IMR-90 (cell line): ENCODE measurements around the gene PAN3. TPM values are rescaled to one million over a fixed set of nuclear protein-coding genes. Genes with fewer than 3 reads are reported as not detected.

Experiments used
- ATAC-seq: fragments of 200-7000 bp; cut with Tn5 transposase; 2 replicates; pipeline ENCODE4 v1.9.1; 2020; ENCODE audit warnings: low read depth, mild to moderate bottlenecking, moderate library complexity
- BruUV-seq: library from RNA; stranded (reverse); fragments of 400-500 nt; replicated peaks from 2 replicates; lab custom pipeline; 2021; lab: Mats Ljungman, UMichigan
- CTCF ChIA-PET: fragments of 300-600 bp; formaldehyde crosslinking; extraction: SDS; loops from one replicate; lab custom pipeline; 2021; ENCODE audit warnings: antibody characterized with exemption; lab: Yijun Ruan, JAX
- POLR2A ChIA-PET: fragments of 300-600 bp; sonication (Branson Sonifier 250); formaldehyde crosslinking; loops from one replicate; lab custom pipeline; 2022; ENCODE audit warnings: antibody characterized with exemption; ENCODE audit not compliant: unreplicated experiment; lab: Charles Lee
- DNase-seq: peaks from one replicate; pipeline ENCODE4 v3.0.0; 2013
- H2AFZ ChIP-seq: replicated peaks from 2 replicates; pipeline ENCODE3; 2013; ENCODE audit warnings: low read length, mild to moderate bottlenecking; ENCODE audit not compliant: poor library complexity
- H2AK5ac ChIP-seq: 2 replicates; pipeline ENCODE4 v1.6.1; 2013; ENCODE audit warnings: low read depth, low read length, inconsistent platforms
- H2AK9ac ChIP-seq: replicated peaks from 2 replicates; pipeline ENCODE3; 2013; ENCODE audit warnings: mild to moderate bottlenecking, low read depth, low read length, moderate library complexity; ENCODE audit not compliant: poor library complexity
- H2BK120ac ChIP-seq: 2 replicates; pipeline ENCODE4 v1.6.1; 2013; ENCODE audit warnings: low read depth, low read length, inconsistent platforms
- H2BK15ac ChIP-seq: 3 replicates; pipeline ENCODE4 v1.6.1; 2013; ENCODE audit warnings: low read depth, low read length, inconsistent platforms
- H2BK20ac ChIP-seq: 2 replicates; pipeline ENCODE4 v1.6.1; 2013; ENCODE audit warnings: low read depth, mild to moderate bottlenecking, inconsistent platforms, low read length, moderate library complexity
- H2BK5ac ChIP-seq: 2 replicates; pipeline ENCODE4 v1.6.1; 2013; ENCODE audit warnings: mild to moderate bottlenecking, low read depth, low read length, inconsistent platforms; ENCODE audit not compliant: poor library complexity, severe bottlenecking
- H3K14ac ChIP-seq: replicated peaks from 2 replicates; pipeline ENCODE4 v1.6.1; 2013; ENCODE audit warnings: low read depth, low read length, inconsistent platforms
- H3K18ac ChIP-seq: 2 replicates; pipeline ENCODE4 v1.6.1; 2013; ENCODE audit warnings: low read depth, low read length, control low read depth
- H3K23ac ChIP-seq: 2 replicates; pipeline ENCODE4 v1.6.1; 2013; ENCODE audit warnings: low read depth, low read length, inconsistent platforms
- H3K27ac ChIP-seq: 2 replicates; pipeline ENCODE4 v1.5.1; 2013; ENCODE audit warnings: mild to moderate bottlenecking, control low read depth, low read length; ENCODE audit not compliant: insufficient read depth
- H3K27me3 ChIP-seq: 2 replicates; pipeline ENCODE4 v1.6.1; 2013; ENCODE audit warnings: low read length; ENCODE audit not compliant: control insufficient read depth, insufficient read depth
- H3K36me3 ChIP-seq: 2 replicates; pipeline ENCODE4 v1.6.1; 2013; ENCODE audit warnings: low read length, mixed read lengths; ENCODE audit not compliant: control insufficient read depth, insufficient read depth
- H3K4ac ChIP-seq: 2 replicates; pipeline ENCODE4 v1.6.1; 2013; ENCODE audit warnings: low read depth, low read length, inconsistent platforms
- H3K4me1 ChIP-seq: 2 replicates; pipeline ENCODE4 v1.6.1; 2013; ENCODE audit warnings: low read length, mixed read lengths; ENCODE audit not compliant: control insufficient read depth, insufficient read depth
- H3K4me2 ChIP-seq: 2 replicates; pipeline ENCODE4 v1.6.1; 2013; ENCODE audit warnings: low read depth, mild to moderate bottlenecking, control low read depth, low read length, moderate library complexity
- H3K4me3 ChIP-seq: 2 replicates; pipeline ENCODE4 v1.5.1; 2013; ENCODE audit warnings: low read depth, mild to moderate bottlenecking, control low read depth, low read length, moderate library complexity; ENCODE audit not compliant: insufficient read depth
- H3K56ac ChIP-seq: 2 replicates; pipeline ENCODE4 v1.6.1; 2013; ENCODE audit warnings: low read length, inconsistent platforms; ENCODE audit not compliant: insufficient read depth; ENCODE audit errors: extremely low read depth
- H3K79me1 ChIP-seq, 2 experiments: 2 replicates each; pipeline ENCODE4 v1.6.1; 2013; ENCODE audit warnings: low read length in 2 of 2, inconsistent platforms in 1 of 2, low read depth in 1 of 2
- H3K9ac ChIP-seq: 2 replicates; pipeline ENCODE4 v1.6.1; 2013; ENCODE audit warnings: low read depth, low read length, control low read depth
- H3K9me1 ChIP-seq: 2 replicates; pipeline ENCODE4 v1.6.1; 2013; ENCODE audit warnings: low read length, inconsistent platforms; ENCODE audit not compliant: insufficient read depth
- H3K9me3 ChIP-seq: 2 replicates; pipeline ENCODE4 v1.6.1; 2013; ENCODE audit warnings: low read length; ENCODE audit not compliant: control insufficient read depth, insufficient read depth
- H4K20me1 ChIP-seq: 2 replicates; pipeline ENCODE4 v1.6.1; 2013; ENCODE audit warnings: low read length, inconsistent platforms; ENCODE audit not compliant: insufficient read depth
- H4K5ac ChIP-seq: 2 replicates; pipeline ENCODE4 v1.6.1; 2013; ENCODE audit warnings: mild to moderate bottlenecking, low read depth, low read length, control low read depth
- H4K8ac ChIP-seq, 2 experiments: 2 replicates each; pipeline ENCODE4 v1.6.1; 2013; ENCODE audit warnings: low read depth in 2 of 2, low read length in 2 of 2, control low read depth in 1 of 2, inconsistent platforms in 1 of 2
- H4K91ac ChIP-seq: 2 replicates; pipeline ENCODE4 v1.6.1; 2013; ENCODE audit warnings: low read depth, low read length, inconsistent platforms; ENCODE audit not compliant: insufficient read depth
- BHLHE40 ChIP-seq: fragments of 150-350 bp; IDR thresholded peaks from 2 replicates; pipeline ENCODE4 v1.6.1; 2016; ENCODE audit warnings: mild to moderate bottlenecking, low read depth, low read length
- CEBPB ChIP-seq: IDR thresholded peaks from 2 replicates; pipeline ENCODE4 v1.6.1; 2012; ENCODE audit warnings: low read depth, low read length, improper control_type of control experiment
- CHD1 ChIP-seq: IDR thresholded peaks from 2 replicates; pipeline ENCODE4 v1.6.1; 2012; ENCODE audit warnings: low read depth, low read length, improper control_type of control experiment
- CTCF ChIP-seq: conservative IDR thresholded peaks from 2 replicates; pipeline ENCODE4 v1.5.1; 2012; ENCODE audit warnings: mild to moderate bottlenecking, low read depth, low read length, improper control_type of control experiment
- ELK1 ChIP-seq: fragments of 150-350 bp; IDR thresholded peaks from 2 replicates; pipeline ENCODE4 v1.6.1; 2016; ENCODE audit warnings: low read depth, mild to moderate bottlenecking, low read length, moderate library complexity, borderline replicate concordance
- FOS ChIP-seq: fragments of 150-350 bp; IDR thresholded peaks from 2 replicates; pipeline ENCODE4 v1.6.1; 2016; ENCODE audit warnings: low read depth, low read length
- MAFK ChIP-seq: IDR thresholded peaks from 2 replicates; pipeline ENCODE4 v1.6.1; 2012; ENCODE audit warnings: low read depth, low read length, improper control_type of control experiment
- MAZ ChIP-seq: IDR thresholded peaks from 2 replicates; pipeline ENCODE4 v1.6.1; 2012; ENCODE audit warnings: low read depth, mild to moderate bottlenecking, low read length, improper control_type of control experiment, moderate library complexity, borderline replicate concordance
- MXI1 ChIP-seq: IDR thresholded peaks from 2 replicates; pipeline ENCODE4 v1.6.1; 2012; ENCODE audit warnings: low read depth, mild to moderate bottlenecking, low read length, moderate library complexity, borderline replicate concordance
- NFE2L2 ChIP-seq: fragments of 150-350 bp; IDR thresholded peaks from 2 replicates; pipeline ENCODE4 v1.6.1; 2016; ENCODE audit warnings: low read depth, mild to moderate bottlenecking, low read length
- POLR2A ChIP-seq: IDR thresholded peaks from 2 replicates; pipeline ENCODE4 v1.6.1; 2012; ENCODE audit warnings: mild to moderate bottlenecking, low read depth, low read length
- RAD21 ChIP-seq: IDR thresholded peaks from 2 replicates; pipeline ENCODE4 v1.6.1; 2012; ENCODE audit warnings: low read length, improper control_type of control experiment
- RCOR1 ChIP-seq: IDR thresholded peaks from 2 replicates; pipeline ENCODE4 v1.6.1; 2012; ENCODE audit warnings: mild to moderate bottlenecking, low read length, improper control_type of control experiment; ENCODE audit not compliant: insufficient replicate concordance
- RFX5 ChIP-seq: IDR thresholded peaks from 2 replicates; pipeline ENCODE4 v1.8.0; 2012; ENCODE audit warnings: low read depth, mild to moderate bottlenecking, low read length, moderate library complexity
- SMC3 ChIP-seq: fragments of 150-350 bp; IDR thresholded peaks from 2 replicates; pipeline ENCODE4 v1.6.1; 2016; ENCODE audit warnings: low read depth, mild to moderate bottlenecking, antibody characterized with exemption, low read length, moderate library complexity
- USF2 ChIP-seq: fragments of 150-350 bp; IDR thresholded peaks from 2 replicates; pipeline ENCODE4 v1.6.1; 2017; ENCODE audit warnings: mild to moderate bottlenecking, antibody characterized with exemption, low read length, low read depth
- WGBS, 2 experiments: methylation state at CpG; one replicate each; pipeline versions ENCODE4 v1.1.5 to v1.1.7; 2013; ENCODE audit warnings: missing lambda C conversion rate in 2 of 2; ENCODE audit not compliant: insufficient read length in 1 of 2; ENCODE audit errors: extremely low coverage in 2 of 2; 5-methylcytosine and 5-hydroxymethylcytosine counted together
- dilution Hi-C: fragments of 300-500 bp; cut with HindIII; formaldehyde crosslinking; loops from one replicate; pipeline ENCODE4 v1.14.3; 2018; ENCODE audit warnings: low sequenced_read_pairs; ENCODE audit not compliant: unreplicated experiment
- in situ Hi-C: fragments of 300-500 bp; cut with MboI; formaldehyde crosslinking; loops from 3 replicates; pipeline ENCODE4 v1.14.3; 2019; ENCODE audit warnings: low sequenced_read_pairs, inconsistent platforms, mixed read lengths
- intact Hi-C: fragments of 100-400 bp; cut with micrococcal nuclease; formaldehyde crosslinking; loops from 2 replicates; pipeline ENCODE4 v1.10.0; 2022
- polyA plus RNA-seq, 3 experiments: library from polyadenylated mRNA; depleted of rRNA; stranded (reverse); fragments of >200 nt; gene quantifications; 2 replicates each; pipeline ENCODE4 v1.2.3, GENCODE V29; 2012; ENCODE audit warnings: low replicate concordance in 1 of 3
- total RNA-seq: library from RNA; depleted of rRNA; stranded (reverse); fragments of >200 nt; gene quantifications from 2 replicates; pipeline ENCODE4 v1.2.3, GENCODE V29; 2012

Gene PAN3
- total and polyA plus RNA-seq, 2 of the 4 experiments (the other 2 are of a cell fraction): 6.6 to 15.1 TPM

GRCh38 chr13:28245465-28245864, 107.1 kb downstream of the PAN3 start:
- no peak overlapping the region for H3K56ac ChIP-seq
- no peaks in the 10 kb centered on the region for H3K4me1 ChIP-seq
- no peak overlapping the region for H4K91ac ChIP-seq
- H2AFZ ChIP-seq: no peak overlapping the region
- intact Hi-C loops (no loop called here), in situ Hi-C loops (no loop called here), dilution Hi-C loops (no loop called here)
- H3K79me1 ChIP-seq: peaks cover 4 to 9% of the 10 kb centered on the region in 2 experiments; a peak in 2 of 4 replicates
- BruUV-seq: no TSS peak
- no peak overlapping the region for H3K4me3 ChIP-seq
- no peaks in the 10 kb centered on the region for H3K9me3 ChIP-seq
- DNase-seq (no peak), ATAC-seq (no peak)
- H3K27ac ChIP-seq: no peak overlapping the region
- no peak overlapping the region for H2BK120ac ChIP-seq
- no peak for TF ChIP-seq MAZ
- no peak for TF ChIP-seq BHLHE40
- no peak for TF ChIP-seq ELK1
- TF ChIP-seq MAFK: no peak
- no peak for TF ChIP-seq CHD1
- TF ChIP-seq MXI1: no peak
- TF ChIP-seq CTCF: no peak
- no peak for TF ChIP-seq CEBPB
- no peak for TF ChIP-seq RCOR1
- no peak for TF ChIP-seq USF2
- no peak for TF ChIP-seq NFE2L2
- no peak for TF ChIP-seq RFX5
- TF ChIP-seq POLR2A: no peak
- no peak for TF ChIP-seq RAD21
- no peak for TF ChIP-seq FOS
- no peak for TF ChIP-seq SMC3
- WGBS, 2 experiments: no CpG with 5 or more reads among the region's 2 CpGs
- no peak overlapping the region for H2BK20ac ChIP-seq
- ChIA-PET CTCF (no interaction called here), POLR2A (no interaction called here)
- H3K9ac ChIP-seq: no peak overlapping the region
- no peak overlapping the region for H2BK15ac ChIP-seq
- H3K14ac ChIP-seq: no peak overlapping the region
- H3K18ac ChIP-seq: no peak overlapping the region
- H2BK5ac ChIP-seq: no peak overlapping the region
- H3K4me2 ChIP-seq: no peak overlapping the region
- H3K4ac ChIP-seq: no peak overlapping the region
- no peak overlapping the region for H2AK9ac ChIP-seq
- H3K36me3 ChIP-seq: peaks cover 8% of the 10 kb centered on the region; the same call in 1 of the 2 replicates
- no peaks in the 10 kb centered on the region; the same call in 1 of the 2 replicates for H4K20me1 ChIP-seq
- no peak overlapping the region for H3K23ac ChIP-seq
- no peaks in the 10 kb centered on the region for H3K9me1 ChIP-seq
- no peaks in the 10 kb centered on the region for H3K27me3 ChIP-seq
- no peak overlapping the region for H4K5ac ChIP-seq
- no peak overlapping the region for H2AK5ac ChIP-seq
- no peak overlapping the region for H4K8ac ChIP-seq
